ENCODE results near the gene TNFAIP8L3.

DNA sequence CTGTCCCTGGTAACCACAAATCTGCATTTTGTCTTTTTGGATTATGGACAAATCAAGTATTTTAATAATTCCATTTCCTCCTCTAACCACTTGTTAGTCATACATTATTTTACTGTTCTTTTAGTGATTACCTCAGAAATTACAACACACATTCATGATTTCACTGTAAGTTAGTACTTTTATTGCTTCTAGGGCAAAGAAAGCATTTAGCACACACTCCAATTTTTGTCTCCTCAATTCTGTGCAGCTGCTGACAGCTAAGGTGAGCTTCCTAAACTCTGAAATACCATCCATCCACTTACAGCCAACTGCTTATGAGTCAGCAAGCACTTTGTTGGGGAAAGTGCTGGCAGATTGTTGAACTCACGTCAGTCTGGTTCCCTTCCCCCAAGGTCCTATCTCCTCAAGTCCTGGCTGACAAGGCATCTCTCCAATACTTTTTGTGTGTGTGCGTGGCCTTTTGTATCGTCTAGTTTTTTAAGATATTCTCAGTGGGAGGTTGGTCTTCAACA lies 49.4 kb upstream of the TNFAIP8L3 start:
- TF ChIP-seq CTCF (conservative IDR thresholded peaks at IDR 0.05; ENCODE audit: low read depth, low read length) (no peak), MXI1 (IDR thresholded peaks at IDR 0.05; ENCODE audit: borderline replicate concordance, low read depth, low read length) (no peak), CHD1 (IDR thresholded peaks at IDR 0.05; ENCODE audit: low read depth, low read length) (no peak), POLR2A (IDR thresholded peaks at IDR 0.05; ENCODE audit: low read depth, low read length) (no peak), ELK1 (IDR thresholded peaks at IDR 0.05; ENCODE audit: borderline replicate concordance, low read depth, low read length) (no peak), CEBPB (IDR thresholded peaks at IDR 0.05; ENCODE audit: low read depth, low read length) (peak; percentile 32; the same call in 1 of the 2 replicates), NFE2L2 (IDR thresholded peaks at IDR 0.05; ENCODE audit: low read depth, low read length) (no peak), RFX5 (IDR thresholded peaks at IDR 0.05; ENCODE audit: low read depth, low read length) (no peak), MAZ (IDR thresholded peaks at IDR 0.05; ENCODE audit: borderline replicate concordance, low read depth, low read length) (no peak), BHLHE40 (IDR thresholded peaks at IDR 0.05; ENCODE audit: low read depth, low read length) (no peak), SMC3 (IDR thresholded peaks at IDR 0.05; ENCODE audit: low read depth, low read length) (no peak), RAD21 (IDR thresholded peaks at IDR 0.05; ENCODE audit: low read length) (no peak)
- TF ChIP-seq, protein P1, sequence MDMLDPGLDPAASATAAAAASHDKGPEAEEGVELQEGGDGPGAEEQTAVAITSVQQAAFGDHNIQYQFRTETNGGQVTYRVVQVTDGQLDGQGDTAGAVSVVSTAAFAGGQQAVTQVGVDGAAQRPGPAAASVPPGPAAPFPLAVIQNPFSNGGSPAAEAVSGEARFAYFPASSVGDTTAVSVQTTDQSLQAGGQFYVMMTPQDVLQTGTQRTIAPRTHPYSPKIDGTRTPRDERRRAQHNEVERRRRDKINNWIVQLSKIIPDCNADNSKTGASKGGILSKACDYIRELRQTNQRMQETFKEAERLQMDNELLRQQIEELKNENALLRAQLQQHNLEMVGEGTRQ (IDR thresholded peaks at IDR 0.05; ENCODE audit: low read depth, low read length): no peak
